Bladder microvascular endothelial cell (primary cell): ENCODE results near the gene FARSB. TPM values are rescaled to one million over a fixed set of nuclear protein-coding genes. Genes with fewer than 3 reads are reported as not detected.

Source experiments
- total RNA-seq: library from RNA; depleted of rRNA; stranded (reverse); fragments of >200 nt; gene quantifications from 2 replicates; pipeline ENCODE4 v1.2.3, GENCODE V29; 2014

The FARSB gene
- total RNA-seq, result 5.7 and 9.9 TPM in 2 replicates

GRCh38 chr2:222655787-222656525, at the start of gene FARSB:
FARSB (minus strand) TSS chr2:222656092; CDS start chr2:222656073, 19 bp downstream.

GRCh38 chr2:222671259-222672067, 15.6 kb upstream of the FARSB start, which contains the start of gene MOGAT1:
MOGAT1 (plus strand) TSS chr2:222671658; CDS start chr2:222671786, 128 bp downstream.

Other genes starting within 250 kb of the FARSB start
- gene SGPP2, start 231.5 kb downstream of the FARSB start, total RNA-seq, result not detected in 2 replicates
- gene MOGAT1, start 15.6 kb upstream of the FARSB start, total RNA-seq, result not detected in 2 replicates
- 63.3 and 101 TPM in 2 replicates for gene ACSL3, start 204.9 kb upstream of the FARSB start, total RNA-seq